Measurements from ENCODE around the gene NDUFS1. TPM values are rescaled to one million over a fixed set of nuclear protein-coding genes. Genes with fewer than 3 reads are reported as not detected.

Gene NDUFS1
- total and polyA plus RNA-seq, 2 experiments from 2014 or later = 34.5 to 97.9 TPM

- peaks cover 70% of the 10 kb centered on the region for H3K79me2 ChIP-seq (replicated peaks; ENCODE audit: insufficient read depth)
- H3K4me1 Mint-ChIP-seq = peaks cover 33% of the 10 kb centered on the region
- peak overlapping the region; percentile 89 for H3K4me3 ChIP-seq
- no peak overlapping the region for H2AFZ ChIP-seq
- H3K9me3 Mint-ChIP-seq = peaks cover 8% of the 10 kb centered on the region; the same call in 2 of the 3 replicates
- peaks cover 28% of the 10 kb centered on the region for H3K4me1 ChIP-seq (ENCODE audit: insufficient read depth)
- no peaks in the 10 kb centered on the region; the same call in 1 of the 2 replicates for H4K20me1 ChIP-seq (replicated peaks; ENCODE audit: insufficient read depth)
- H3K9me2 ChIP-seq (ENCODE audit: insufficient read depth) = no peaks in the 10 kb centered on the region
- peaks cover 29% of the 10 kb centered on the region for H3K27me3 Mint-ChIP-seq (ENCODE audit: insufficient read depth, low read depth, poor library complexity)
- no peaks in the 10 kb centered on the region for H3K27me3 ChIP-seq (ENCODE audit: insufficient read depth)
- DNase-seq (ENCODE audit: low spot score) (peak; percentile 91), ATAC-seq (peak; percentile 58)
- TF ChIP-seq POLR2AphosphoS5 (IDR thresholded peaks at IDR 0.05; ENCODE audit: low read depth) = peak; percentile 83
- no peak for TF ChIP-seq JUNB (IDR thresholded peaks at IDR 0.05; ENCODE audit: unreplicated experiment)
- peaks cover 7% of the 10 kb centered on the region; the same call in 1 of the 2 replicates for H3F3A ChIP-seq (replicated peaks; ENCODE audit: low read depth)
- H3K36me3 Mint-ChIP-seq (ENCODE audit: low read depth) = peaks cover 38% of the 10 kb centered on the region
- H3K36me3 ChIP-seq (ENCODE audit: insufficient read depth) = peaks cover 6% of the 10 kb centered on the region; the same call in 1 of the 2 replicates
- peak overlapping the region; percentile 92 for H3K4me3 Mint-ChIP-seq
- peak overlapping the region; percentile 96 for H3K27ac Mint-ChIP-seq
- peak overlapping the region; percentile 95 for H3K27ac ChIP-seq (ENCODE audit: low read depth)
- H3K4me2 ChIP-seq = peak overlapping the region; percentile 73
Observed at GRCh38 chr2:206084439-206084869, 74.8 kb downstream of the NDUFS1 start.

GRCh38 chr2:206083602-206084438 lies 75.4 kb downstream of the NDUFS1 start:
- Histone ChIP-seq H3K9me2 (ENCODE audit: insufficient read depth) (no peaks in the 10 kb centered on the region), H3K4me3 (peak overlapping the region; percentile 89), H3K27me3 (ENCODE audit: insufficient read depth) (no peaks in the 10 kb centered on the region), H3K4me2 (peak overlapping the region; percentile 73), H3F3A (replicated peaks; ENCODE audit: low read depth) (peaks cover 13% of the 10 kb centered on the region; the same call in 1 of the 2 replicates), H3K4me1 (ENCODE audit: insufficient read depth) (peaks cover 34% of the 10 kb centered on the region), H3K27ac (ENCODE audit: low read depth) (peak overlapping the region; percentile 95), H3K36me3 (ENCODE audit: insufficient read depth) (peaks cover 6% of the 10 kb centered on the region; the same call in 1 of the 2 replicates), H2AFZ (no peak overlapping the region), H4K20me1 (replicated peaks; ENCODE audit: insufficient read depth) (no peaks in the 10 kb centered on the region; the same call in 1 of the 2 replicates), H3K79me2 (replicated peaks; ENCODE audit: insufficient read depth) (peaks cover 69% of the 10 kb centered on the region)
- Mint-ChIP-seq H3K4me3 (peak overlapping the region; percentile 92), H3K4me1 (peaks cover 36% of the 10 kb centered on the region), H3K27ac (peak overlapping the region; percentile 98), H3K36me3 (ENCODE audit: low read depth) (peaks cover 32% of the 10 kb centered on the region), H3K9me3 (peaks cover 8% of the 10 kb centered on the region; the same call in 2 of the 3 replicates), H3K27me3 (ENCODE audit: insufficient read depth, low read depth, poor library complexity) (peaks cover 29% of the 10 kb centered on the region)
- TF ChIP-seq POLR2AphosphoS5 (IDR thresholded peaks at IDR 0.05; ENCODE audit: low read depth) = peak; percentile 77
- TF ChIP-seq EZH2phosphoT487 (IDR thresholded peaks at IDR 0.05; ENCODE audit: unreplicated experiment) = no peak
- TF ChIP-seq ETS1 (IDR thresholded peaks at IDR 0.05) = peak; percentile 74
- TF ChIP-seq NANOG (IDR thresholded peaks at IDR 0.05; ENCODE audit: borderline replicate concordance) = peak; percentile 97
- TF ChIP-seq ZNF331 (CRISPR knock-in tag; IDR thresholded peaks at IDR 0.05; ENCODE audit: low read depth) = no peak
- TF ChIP-seq REST (IDR thresholded peaks at IDR 0.05; ENCODE audit: unreplicated experiment) = peak; percentile 14
- DNase-seq (ENCODE audit: low spot score) (peak; percentile 96), ATAC-seq (peak; percentile 51)

Data from GM23338 (cell line).